Measurements from ENCODE around the gene CCDC178. TPM values are rescaled to one million over a fixed set of nuclear protein-coding genes. Genes with fewer than 3 reads are reported as not detected.
"Not testable (repeated sequence)": the region's sequence is repeated elsewhere in the genome, so short reads cannot be mapped to it uniquely, and the experiment has no call there.

CCDC178 gene
- total and polyA plus RNA-seq, 9 donors = 0.43 to 0.84 (median 0.54) TPM

- H3K9me3 ChIP-seq (replicated peaks; ENCODE audit: control insufficient read depth, low read depth, low read length) = no peaks in the 10 kb centered on the region
- no peaks in the 10 kb centered on the region for H3K27me3 ChIP-seq (ENCODE audit: control insufficient read depth, insufficient read depth, low read length)
- H3K27ac ChIP-seq (ENCODE audit: low read length) = no peak overlapping the region
- H3K4me1 ChIP-seq (ENCODE audit: control insufficient read depth, insufficient read depth, low read length) = no peaks in the 10 kb centered on the region
- no peaks in the 10 kb centered on the region for H3K36me3 ChIP-seq (ENCODE audit: control insufficient read depth, insufficient read depth, low read length)
- no peak overlapping the region for H3K4me3 ChIP-seq (ENCODE audit: low read length)
- no peak for DNase-seq
Measured at GRCh38 chr18:32975501-32975900, 465.0 kb downstream of the CCDC178 start.

- no peaks in the 10 kb centered on the region for H3K9me3 ChIP-seq (replicated peaks; ENCODE audit: control insufficient read depth, low read depth, low read length)
- no peak overlapping the region for H3K4me3 ChIP-seq (ENCODE audit: low read length)
- no peaks in the 10 kb centered on the region for H3K36me3 ChIP-seq (ENCODE audit: control insufficient read depth, insufficient read depth, low read length)
- H3K27me3 ChIP-seq (ENCODE audit: control insufficient read depth, insufficient read depth, low read length) = no peaks in the 10 kb centered on the region
- no CpG with 5 or more reads among the region's 1 CpG for WGBS (ENCODE audit: insufficient coverage)
- no peak overlapping the region for H3K27ac ChIP-seq (ENCODE audit: low read length)
- DNase-seq = no peak
- H3K4me1 ChIP-seq (ENCODE audit: control insufficient read depth, insufficient read depth, low read length) = no peaks in the 10 kb centered on the region
Measured at GRCh38 chr18:32975163-32975436, 465.4 kb downstream of the CCDC178 start.

GRCh38 chr18:32974421-32975162, 465.9 kb downstream of the CCDC178 start:
- DNase-seq = no peak
- WGBS (ENCODE audit: insufficient coverage) = 57% methylated on average over 3 of the region's 4 CpGs
- H3K4me1 ChIP-seq (ENCODE audit: control insufficient read depth, insufficient read depth, low read length) = no peaks in the 10 kb centered on the region
- H3K27ac ChIP-seq (ENCODE audit: low read length) = no peak overlapping the region
- no peaks in the 10 kb centered on the region for H3K27me3 ChIP-seq (ENCODE audit: control insufficient read depth, insufficient read depth, low read length)
- no peak overlapping the region for H3K4me3 ChIP-seq (ENCODE audit: low read length)
- no peaks in the 10 kb centered on the region for H3K9me3 ChIP-seq (replicated peaks; ENCODE audit: control insufficient read depth, low read depth, low read length)
- no peaks in the 10 kb centered on the region for H3K36me3 ChIP-seq (ENCODE audit: control insufficient read depth, insufficient read depth, low read length)

GRCh38 chr18:32968248-32968647, 472.3 kb downstream of the CCDC178 start:
- no CpG with 5 or more reads among the region's 2 CpGs for WGBS (ENCODE audit: insufficient coverage)
- H3K4me1 ChIP-seq (ENCODE audit: control insufficient read depth, insufficient read depth, low read length) = no peaks in the 10 kb centered on the region
- no peaks in the 10 kb centered on the region for H3K36me3 ChIP-seq (ENCODE audit: control insufficient read depth, insufficient read depth, low read length)
- no peak for DNase-seq
- no peak overlapping the region for H3K27ac ChIP-seq (ENCODE audit: low read length)
- H3K9me3 ChIP-seq (replicated peaks; ENCODE audit: control insufficient read depth, low read depth, low read length) = no peaks in the 10 kb centered on the region
- no peaks in the 10 kb centered on the region for H3K27me3 ChIP-seq (ENCODE audit: control insufficient read depth, insufficient read depth, low read length)
- no peak overlapping the region for H3K4me3 ChIP-seq (ENCODE audit: low read length)

GRCh38 chr18:32966141-32966540, 474.4 kb downstream of the CCDC178 start:
- H3K4me1 ChIP-seq (ENCODE audit: control insufficient read depth, insufficient read depth, low read length) = no peaks in the 10 kb centered on the region
- H3K27ac ChIP-seq (ENCODE audit: low read length) = no peak overlapping the region
- H3K36me3 ChIP-seq (ENCODE audit: control insufficient read depth, insufficient read depth, low read length) = no peaks in the 10 kb centered on the region
- DNase-seq = no peak
- no peaks in the 10 kb centered on the region for H3K9me3 ChIP-seq (replicated peaks; ENCODE audit: control insufficient read depth, low read depth, low read length)
- H3K4me3 ChIP-seq (ENCODE audit: low read length) = no peak overlapping the region
- H3K27me3 ChIP-seq (ENCODE audit: control insufficient read depth, insufficient read depth, low read length) = no peaks in the 10 kb centered on the region

- no peak for DNase-seq
- H3K27me3 ChIP-seq (ENCODE audit: control insufficient read depth, insufficient read depth, low read length) = no peaks in the 10 kb centered on the region
- H3K27ac ChIP-seq (ENCODE audit: low read length) = no peak overlapping the region
- 90% methylated on average over 2 of the region's 5 CpGs for WGBS (ENCODE audit: insufficient coverage)
- no peaks in the 10 kb centered on the region for H3K4me1 ChIP-seq (ENCODE audit: control insufficient read depth, insufficient read depth, low read length)
- H3K36me3 ChIP-seq (ENCODE audit: control insufficient read depth, insufficient read depth, low read length) = no peaks in the 10 kb centered on the region
- H3K4me3 ChIP-seq (ENCODE audit: low read length) = no peak overlapping the region
- no peaks in the 10 kb centered on the region for H3K9me3 ChIP-seq (replicated peaks; ENCODE audit: control insufficient read depth, low read depth, low read length)
Measured at GRCh38 chr18:32961538-32961937, 479.0 kb downstream of the CCDC178 start.

GRCh38 chr18:32958746-32959145, 481.8 kb downstream of the CCDC178 start:
- no peak overlapping the region for H3K4me3 ChIP-seq (ENCODE audit: low read length)
- H3K9me3 ChIP-seq (replicated peaks; ENCODE audit: control insufficient read depth, low read depth, low read length) = no peaks in the 10 kb centered on the region
- no peaks in the 10 kb centered on the region for H3K4me1 ChIP-seq (ENCODE audit: control insufficient read depth, insufficient read depth, low read length)
- DNase-seq = no peak
- no peak overlapping the region for H3K27ac ChIP-seq (ENCODE audit: low read length)
- no CpG with 5 or more reads among the region's 1 CpG for WGBS (ENCODE audit: insufficient coverage)
- H3K27me3 ChIP-seq (ENCODE audit: control insufficient read depth, insufficient read depth, low read length) = no peaks in the 10 kb centered on the region
- H3K36me3 ChIP-seq (ENCODE audit: control insufficient read depth, insufficient read depth, low read length) = no peaks in the 10 kb centered on the region

GRCh38 chr18:32956591-32957315, 483.8 kb downstream of the CCDC178 start:
- WGBS (ENCODE audit: insufficient coverage) = no CpG with 5 or more reads among the region's 3 CpGs
- no peaks in the 10 kb centered on the region for H3K9me3 ChIP-seq (replicated peaks; ENCODE audit: control insufficient read depth, low read depth, low read length)
- H3K4me3 ChIP-seq (ENCODE audit: low read length) = no peak overlapping the region
- no peaks in the 10 kb centered on the region for H3K36me3 ChIP-seq (ENCODE audit: control insufficient read depth, insufficient read depth, low read length)
- H3K27ac ChIP-seq (ENCODE audit: low read length) = no peak overlapping the region
- peak; percentile 79 for DNase-seq
- no peaks in the 10 kb centered on the region for H3K27me3 ChIP-seq (ENCODE audit: control insufficient read depth, insufficient read depth, low read length)
- H3K4me1 ChIP-seq (ENCODE audit: control insufficient read depth, insufficient read depth, low read length) = no peaks in the 10 kb centered on the region

GRCh38 chr18:32952318-32952717, 488.2 kb downstream of the CCDC178 start:
- DNase-seq; H3K36me3 ChIP-seq (ENCODE audit: control insufficient read depth, insufficient read depth, low read length); H3K27me3 ChIP-seq (ENCODE audit: control insufficient read depth, insufficient read depth, low read length); H3K4me3 ChIP-seq (ENCODE audit: low read length); H3K9me3 ChIP-seq (replicated peaks; ENCODE audit: control insufficient read depth, low read depth, low read length); H3K4me1 ChIP-seq (ENCODE audit: control insufficient read depth, insufficient read depth, low read length); H3K27ac ChIP-seq (ENCODE audit: low read length): not testable (repeated sequence)
- WGBS (ENCODE audit: insufficient coverage) = 100% methylated on average over 1 of the region's 2 CpGs

- DNase-seq = no peak
- no peaks in the 10 kb centered on the region for H3K4me1 ChIP-seq (ENCODE audit: control insufficient read depth, insufficient read depth, low read length)
- WGBS (ENCODE audit: insufficient coverage) = 43% methylated on average over 1 of the region's 5 CpGs
Measured at GRCh38 chr18:32937597-32937996, 502.9 kb downstream of the CCDC178 start.

More at GRCh38 chr18:32937597-32937996, 502.9 kb downstream of the CCDC178 start:
- H3K36me3 ChIP-seq (ENCODE audit: control insufficient read depth, insufficient read depth, low read length) = no peaks in the 10 kb centered on the region
- no peak overlapping the region for H3K27ac ChIP-seq (ENCODE audit: low read length)
- no peaks in the 10 kb centered on the region for H3K9me3 ChIP-seq (replicated peaks; ENCODE audit: control insufficient read depth, low read depth, low read length)
- no peaks in the 10 kb centered on the region for H3K27me3 ChIP-seq (ENCODE audit: control insufficient read depth, insufficient read depth, low read length)
- H3K4me3 ChIP-seq (ENCODE audit: low read length) = no peak overlapping the region
